Loucy (cell line): ENCODE measurements around the gene ZFP90.
"Not testable (repeated sequence)": the region's sequence is repeated elsewhere in the genome, so short reads cannot be mapped to it uniquely, and the experiment has no call there.

Source experiments
- H2AFZ ChIP-seq: fragments of 200-600 bp; sonication (generic); 2 replicates; pipeline ENCODE4 v1.6.0; 2016; ENCODE audit warnings: antibody characterized with exemption, mild to moderate bottlenecking, low read length, moderate library complexity
- H3F3A ChIP-seq: fragments of 200-600 bp; 2 replicates; pipeline ENCODE4 v1.6.0; 2016; ENCODE audit warnings: antibody characterized with exemption, low read depth, mild to moderate bottlenecking
- H3K27me3 ChIP-seq: fragments of 200-600 bp; sonication (generic); 2 replicates; pipeline ENCODE4 v1.6.1; 2014; ENCODE audit warnings: low read length, mild to moderate bottlenecking; ENCODE audit not compliant: insufficient read depth, poor library complexity, severe bottlenecking
- H3K36me3 ChIP-seq: fragments of 200-600 bp; sonication (generic); 2 replicates; pipeline ENCODE4 v1.6.1; 2016; ENCODE audit warnings: low read length; ENCODE audit not compliant: insufficient read depth
- H3K4me1 ChIP-seq: fragments of 200-600 bp; sonication (generic); 2 replicates; pipeline ENCODE4 v1.5.1; 2014; ENCODE audit warnings: low read length, mild to moderate bottlenecking; ENCODE audit not compliant: insufficient read depth, poor library complexity, severe bottlenecking
- H3K4me2 ChIP-seq: fragments of 200-600 bp; sonication (generic); 2 replicates; pipeline ENCODE4 v1.6.0; 2014; ENCODE audit warnings: antibody characterized with exemption, low read length, low read depth, mild to moderate bottlenecking; ENCODE audit not compliant: poor library complexity, severe bottlenecking
- H3K4me3 ChIP-seq: fragments of 200-600 bp; sonication (generic); 2 replicates; pipeline ENCODE4 v1.5.1; 2014; ENCODE audit warnings: low read length, mild to moderate bottlenecking, mixed read lengths; ENCODE audit not compliant: poor library complexity, severe bottlenecking
- H3K79me2 ChIP-seq: fragments of 200-600 bp; sonication (generic); 2 replicates; pipeline ENCODE4 v1.6.1; 2014; ENCODE audit warnings: low read length; ENCODE audit not compliant: insufficient read depth
- H3K9ac ChIP-seq: fragments of 200-600 bp; sonication (generic); 2 replicates; pipeline ENCODE4 v1.6.0; 2014; ENCODE audit warnings: mild to moderate bottlenecking, low read depth, low read length, moderate library complexity; ENCODE audit not compliant: poor library complexity, severe bottlenecking
- H3K9me2 ChIP-seq: fragments of 200-600 bp; sonication (generic); replicated peaks from 2 replicates; pipeline ENCODE4 v1.6.1; 2016; ENCODE audit warnings: low read depth, low read length, mixed read lengths
- H3K9me3 ChIP-seq: fragments of 200-600 bp; sonication (generic); 2 replicates; pipeline ENCODE4 v1.6.1; 2014; ENCODE audit warnings: mild to moderate bottlenecking, antibody characterized with exemption, low read length, low read depth; ENCODE audit not compliant: insufficient read depth
- H4K20me1 ChIP-seq: fragments of 200-600 bp; sonication (generic); 2 replicates; pipeline ENCODE4 v1.6.0; 2014; ENCODE audit warnings: antibody characterized with exemption, low read length, mild to moderate bottlenecking; ENCODE audit not compliant: insufficient read depth, poor library complexity, severe bottlenecking
- EZH2phosphoT487 ChIP-seq: fragments of 200-600 bp; IDR thresholded peaks from 2 replicates; pipeline ENCODE4 v1.6.1; 2018; ENCODE audit warnings: antibody characterized with exemption, mild to moderate bottlenecking, moderate library complexity, borderline replicate concordance
- TF ChIP-seq, protein P1 (sequence below): fragments of 200-600 bp; sonication (generic); conservative IDR thresholded peaks from 2 replicates; pipeline ENCODE4 v1.5.1; 2014; ENCODE audit warnings: mild to moderate bottlenecking, antibody characterized with exemption, low read length

Gene ZFP90

DNA sequence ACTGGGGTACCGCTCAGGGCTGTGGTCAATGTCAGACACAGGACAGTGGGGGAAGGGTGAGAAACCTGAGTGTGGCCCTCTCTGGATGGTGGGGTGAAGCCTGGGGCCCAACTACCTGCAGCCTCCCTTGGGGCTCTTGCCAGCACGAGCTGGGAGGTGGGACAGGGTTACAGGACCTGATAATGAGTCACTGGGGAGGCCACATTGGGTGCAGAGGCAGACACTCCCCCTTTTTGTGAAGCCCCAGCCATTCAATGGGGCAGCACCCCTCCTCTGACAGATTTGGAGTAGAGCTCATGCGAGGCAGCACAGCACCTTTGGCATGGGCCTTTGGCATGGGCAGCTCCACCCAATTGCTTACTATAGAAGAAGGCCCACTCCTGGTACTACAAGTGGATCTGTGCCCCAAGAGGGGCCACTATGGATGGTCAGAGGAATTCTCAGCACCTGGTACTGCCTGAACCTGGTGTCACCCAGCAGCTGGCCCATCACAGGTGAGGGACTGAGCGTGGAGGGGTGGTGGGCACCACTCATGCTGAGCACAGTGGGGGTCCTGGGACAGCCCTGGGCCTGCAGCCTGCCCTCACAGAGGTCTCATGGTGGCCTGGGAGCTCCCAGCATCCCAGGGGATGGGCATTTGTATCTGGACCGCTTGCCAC is 45.5 kb upstream of the ZFP90 start:
- no peak overlapping the region for H3K9ac ChIP-seq
- TF ChIP-seq, protein P1, sequence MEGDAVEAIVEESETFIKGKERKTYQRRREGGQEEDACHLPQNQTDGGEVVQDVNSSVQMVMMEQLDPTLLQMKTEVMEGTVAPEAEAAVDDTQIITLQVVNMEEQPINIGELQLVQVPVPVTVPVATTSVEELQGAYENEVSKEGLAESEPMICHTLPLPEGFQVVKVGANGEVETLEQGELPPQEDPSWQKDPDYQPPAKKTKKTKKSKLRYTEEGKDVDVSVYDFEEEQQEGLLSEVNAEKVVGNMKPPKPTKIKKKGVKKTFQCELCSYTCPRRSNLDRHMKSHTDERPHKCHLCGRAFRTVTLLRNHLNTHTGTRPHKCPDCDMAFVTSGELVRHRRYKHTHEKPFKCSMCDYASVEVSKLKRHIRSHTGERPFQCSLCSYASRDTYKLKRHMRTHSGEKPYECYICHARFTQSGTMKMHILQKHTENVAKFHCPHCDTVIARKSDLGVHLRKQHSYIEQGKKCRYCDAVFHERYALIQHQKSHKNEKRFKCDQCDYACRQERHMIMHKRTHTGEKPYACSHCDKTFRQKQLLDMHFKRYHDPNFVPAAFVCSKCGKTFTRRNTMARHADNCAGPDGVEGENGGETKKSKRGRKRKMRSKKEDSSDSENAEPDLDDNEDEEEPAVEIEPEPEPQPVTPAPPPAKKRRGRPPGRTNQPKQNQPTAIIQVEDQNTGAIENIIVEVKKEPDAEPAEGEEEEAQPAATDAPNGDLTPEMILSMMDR: no peak
- no peak for TF ChIP-seq EZH2phosphoT487

GRCh38 chr16:68494261-68494660 is 44.8 kb upstream of the ZFP90 start:
- not testable (repeated sequence) for H3K36me3 ChIP-seq, H3K4me3 ChIP-seq, H3K4me1 ChIP-seq, H3K9me2 ChIP-seq, H3K9ac ChIP-seq, H3K79me2 ChIP-seq, H3K4me2 ChIP-seq, H3K27me3 ChIP-seq, H3F3A ChIP-seq, H3K9me3 ChIP-seq, H2AFZ ChIP-seq, H4K20me1 ChIP-seq

More for the DNA sequence above, 45.5 kb upstream of the ZFP90 start:
- Histone ChIP-seq H4K20me1 (no peaks in the 10 kb centered on the region), H3K9me2 (no peaks in the 10 kb centered on the region), H3K27me3 (no peaks in the 10 kb centered on the region), H3F3A (no peaks in the 10 kb centered on the region), H3K4me1 (no peaks in the 10 kb centered on the region), H3K79me2 (no peaks in the 10 kb centered on the region), H3K36me3 (no peaks in the 10 kb centered on the region), H3K4me3 (no peak overlapping the region), H2AFZ (no peak overlapping the region), H3K9me3 (no peaks in the 10 kb centered on the region), H3K4me2 (no peak overlapping the region)

DNA sequence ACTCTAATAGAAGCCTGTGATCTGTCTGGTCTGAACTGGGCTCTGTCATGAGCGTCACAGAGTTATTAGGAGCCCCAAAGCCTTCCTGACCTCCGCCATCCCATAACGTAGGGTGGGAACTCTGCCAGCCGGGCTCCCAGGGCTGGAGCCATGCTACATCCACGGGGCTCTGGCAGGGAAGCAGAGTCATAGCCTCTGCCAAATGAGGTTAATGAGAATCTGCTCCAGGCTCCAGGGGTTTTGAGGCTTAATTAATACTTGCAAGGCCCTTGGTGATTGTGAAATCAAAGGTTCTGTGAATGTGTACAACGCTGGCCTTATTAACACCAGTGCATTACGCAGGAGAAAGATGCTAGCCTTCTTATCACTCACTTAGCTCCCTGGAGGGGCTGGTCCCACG is 42.4 kb upstream of the ZFP90 start:
- Histone ChIP-seq H3F3A (no peaks in the 10 kb centered on the region), H3K4me3 (no peak overlapping the region), H3K9me2 (no peaks in the 10 kb centered on the region), H3K4me2 (no peak overlapping the region), H2AFZ (no peak overlapping the region), H3K9me3 (no peaks in the 10 kb centered on the region), H3K79me2 (no peaks in the 10 kb centered on the region), H3K9ac (no peak overlapping the region), H4K20me1 (no peaks in the 10 kb centered on the region), H3K36me3 (no peaks in the 10 kb centered on the region), H3K4me1 (no peaks in the 10 kb centered on the region), H3K27me3 (no peaks in the 10 kb centered on the region)
- TF ChIP-seq EZH2phosphoT487: no peak

GRCh38 chr16:68499006-68499405 is 40.1 kb upstream of the ZFP90 start:
- Histone ChIP-seq H3K4me3 (no peak overlapping the region), H4K20me1 (no peaks in the 10 kb centered on the region), H2AFZ (no peak overlapping the region), H3K4me1 (no peaks in the 10 kb centered on the region), H3K9me3 (no peaks in the 10 kb centered on the region), H3K27me3 (no peaks in the 10 kb centered on the region), H3F3A (no peaks in the 10 kb centered on the region), H3K9ac (no peak overlapping the region), H3K36me3 (no peaks in the 10 kb centered on the region), H3K9me2 (no peaks in the 10 kb centered on the region), H3K79me2 (no peaks in the 10 kb centered on the region), H3K4me2 (no peak overlapping the region)
- no peak for TF ChIP-seq EZH2phosphoT487
- TF ChIP-seq, protein P1: no peak
